Thoracic aorta (tissue), 2 donors: Measurements from ENCODE around the gene SLC6A7. TPM values are rescaled to one million over a fixed set of nuclear protein-coding genes. Genes with fewer than 3 reads are reported as not detected.

Experiments used
- ATAC-seq: fragments of 150-250 bp; one replicate; pipeline ENCODE4 v1.8.0; 2017; ENCODE audit warnings: low read depth; ENCODE audit not compliant: insufficient number of reproducible peaks, low FRiP score
- DNase-seq: peaks from one replicate; pipeline ENCODE4 v3.0.0-alpha.2; 2020; ENCODE audit warnings: low spot score
- H3K27ac ChIP-seq, 2 donors: fragments of 200-600 bp; sonication (generic); 1 replicate in 1 of 2; 2 replicates in 1 of 2; pipeline ENCODE4 v1.5.1; 2016; ENCODE audit warnings: mild to moderate bottlenecking in 2 of 2, moderate library complexity in 2 of 2
- H3K27me3 ChIP-seq: fragments of 200-600 bp; sonication (generic); replicated peaks from 2 replicates; pipeline ENCODE4 v1.6.0; 2016; ENCODE audit warnings: mild to moderate bottlenecking; ENCODE audit not compliant: insufficient read depth
- H3K36me3 ChIP-seq: fragments of 200-600 bp; sonication (generic); one replicate; pipeline ENCODE4 v1.5.1; 2016
- H3K4me1 ChIP-seq, 2 donors: fragments of 200-600 bp; sonication (generic); 1 replicate in 1 of 2; 2 replicates in 1 of 2; pipeline versions ENCODE4 v1.5.1 to v1.6.0; 2016; ENCODE audit warnings: low read depth in 2 of 2, mild to moderate bottlenecking in 1 of 2; ENCODE audit not compliant: control insufficient read depth in 1 of 2
- H3K4me3 ChIP-seq: fragments of 200-600 bp; sonication (generic); 2 replicates; pipeline ENCODE4 v1.5.1; 2016; ENCODE audit warnings: mild to moderate bottlenecking
- H3K9me3 ChIP-seq: fragments of 200-600 bp; sonication (generic); 2 replicates; pipeline ENCODE4 v1.5.1; 2016
- CTCF ChIP-seq: fragments of 200-600 bp; sonication (generic); IDR thresholded peaks from one replicate; pipeline ENCODE4 v1.5.1; 2019; ENCODE audit warnings: antibody characterized with exemption
- total RNA-seq, 2 donors: library from RNA; depleted of rRNA; stranded (reverse); fragments of >200 nt; gene quantifications; one replicate each; pipeline versions ENCODE4 v1.1.0 to v1.2.3, GENCODE V29; 2016

SLC6A7 gene
- total RNA-seq, 2 donors from 2014 or later, result not detected

DNA sequence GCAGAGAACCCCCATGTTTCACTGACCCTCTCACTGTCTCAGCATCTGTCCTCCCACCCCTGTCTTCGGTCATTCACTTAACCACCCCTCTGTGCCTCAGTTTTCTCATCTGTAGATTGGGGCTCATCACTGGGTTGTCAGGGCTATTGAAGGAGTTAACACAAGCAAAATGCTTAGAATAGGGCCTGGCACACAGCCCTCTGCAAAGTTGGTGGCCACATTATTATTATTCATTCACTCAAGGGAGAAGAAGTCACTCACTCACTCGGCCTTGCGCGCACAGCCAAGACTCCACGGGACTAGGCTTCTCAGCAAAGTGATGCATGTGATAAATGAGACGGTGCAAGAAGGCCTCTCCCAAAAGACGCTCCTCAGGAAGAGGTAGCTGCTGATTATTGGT lies 42.2 kb upstream of the SLC6A7 start:
- ATAC-seq (no peak), DNase-seq (no peak)
- H3K36me3 ChIP-seq, result peaks cover 9% of the 10 kb centered on the region
- H3K9me3 ChIP-seq, result no peaks in the 10 kb centered on the region
- H3K27ac ChIP-seq, result peak overlapping the region; percentile 80 to 97
- no peak for TF ChIP-seq CTCF
- peaks cover 73 to 99% of the 10 kb centered on the region in 2 donors for H3K4me1 ChIP-seq
- H3K27me3 ChIP-seq, result no peaks in the 10 kb centered on the region
- H3K4me3 ChIP-seq, result peak overlapping the region; percentile 31

- H3K9me3 ChIP-seq, result no peaks in the 10 kb centered on the region
- ATAC-seq, result peak; percentile 49
- peak overlapping the region; percentile 80 to 97 for H3K27ac ChIP-seq
- peaks cover 9% of the 10 kb centered on the region for H3K36me3 ChIP-seq
- no peak for TF ChIP-seq CTCF
- peaks cover 67 to 99% of the 10 kb centered on the region in 2 donors for H3K4me1 ChIP-seq
- H3K4me3 ChIP-seq, result peak overlapping the region; percentile 31
- H3K27me3 ChIP-seq, result no peaks in the 10 kb centered on the region
- DNase-seq, result no peak
These were observed 41.5 kb upstream of the SLC6A7 start for GRCh38 chr5:150148117-150148927.

DNA sequence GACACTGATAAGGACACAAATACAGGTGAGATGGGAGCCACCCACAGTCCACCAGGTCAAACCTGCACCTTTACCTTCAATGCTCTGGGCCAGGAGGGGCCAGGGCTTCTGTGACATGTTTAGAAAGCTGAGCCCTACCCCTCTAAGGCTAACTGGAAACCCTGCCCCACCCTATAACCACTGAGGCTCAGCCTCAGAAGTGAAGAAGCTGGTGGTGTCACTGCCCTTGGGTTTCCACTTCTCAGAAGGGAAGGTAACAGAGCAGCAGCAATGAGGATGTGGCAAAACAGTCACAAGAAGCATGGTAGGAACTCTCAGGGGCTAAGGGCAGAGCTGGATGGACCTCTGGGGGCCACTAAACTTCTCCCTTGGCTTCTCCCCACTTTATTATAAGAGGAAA lies 40.2 kb upstream of the SLC6A7 start:
- DNase-seq (no peak), ATAC-seq (no peak)
- no peak for TF ChIP-seq CTCF
- peak overlapping the region; percentile 45 for H3K4me3 ChIP-seq
- no peaks in the 10 kb centered on the region for H3K27me3 ChIP-seq
- H3K9me3 ChIP-seq, result no peaks in the 10 kb centered on the region
- peak overlapping the region; percentile 80 to 97 for H3K27ac ChIP-seq
- peaks cover 9% of the 10 kb centered on the region for H3K36me3 ChIP-seq
- peaks cover 58 to 86% of the 10 kb centered on the region in 2 donors for H3K4me1 ChIP-seq

- peaks cover 9% of the 10 kb centered on the region for H3K36me3 ChIP-seq
- H3K27me3 ChIP-seq, result no peaks in the 10 kb centered on the region
- peaks cover 37 to 74% of the 10 kb centered on the region in 2 donors for H3K4me1 ChIP-seq
- no peak for TF ChIP-seq CTCF
- H3K4me3 ChIP-seq, result peak overlapping the region; percentile 79
- ATAC-seq (no peak), DNase-seq (no peak)
- H3K9me3 ChIP-seq, result no peaks in the 10 kb centered on the region
- H3K27ac ChIP-seq, result peak overlapping the region; percentile 29 to 88
These were observed 37.0 kb upstream of the SLC6A7 start for GRCh38 chr5:150152636-150153462.

DNA sequence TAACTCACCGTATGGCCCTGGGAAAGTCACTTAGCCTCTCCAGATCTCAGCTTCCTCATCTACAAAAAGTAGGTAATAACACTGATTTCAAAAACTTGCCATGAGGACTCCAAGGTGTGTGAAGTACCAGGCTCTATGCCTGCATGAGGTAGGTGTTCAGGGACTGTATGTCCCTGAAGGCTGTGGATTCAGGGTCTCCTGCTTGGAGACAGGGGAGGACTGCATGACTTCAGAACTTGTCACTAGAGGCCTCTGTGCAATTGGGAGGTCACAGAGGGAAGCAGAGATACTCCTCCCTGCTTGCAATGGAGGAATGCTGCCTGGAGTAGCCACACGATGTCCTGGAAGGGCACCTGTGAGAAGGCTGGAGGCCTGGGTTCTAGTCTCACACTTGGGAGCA lies 36.4 kb upstream of the SLC6A7 start:
- H3K4me3 ChIP-seq, result peak overlapping the region; percentile 79
- ATAC-seq (no peak), DNase-seq (no peak)
- no peaks in the 10 kb centered on the region for H3K9me3 ChIP-seq
- H3K27me3 ChIP-seq, result no peaks in the 10 kb centered on the region
- no peak for TF ChIP-seq CTCF
- H3K27ac ChIP-seq, result peak overlapping the region; percentile 88 to 94
- H3K4me1 ChIP-seq, result peaks cover 35 to 74% of the 10 kb centered on the region in 2 donors
- H3K36me3 ChIP-seq, result peaks cover 9% of the 10 kb centered on the region
